ENCODE data around the gene ZYX. TPM values are rescaled to one million over a fixed set of nuclear protein-coding genes. Genes with fewer than 3 reads are reported as not detected.
A peak's percentile ranks its signal among the peaks of the same experiment; 100 is the strongest.
"Not testable (repeated sequence)": the region's sequence is repeated elsewhere in the genome, so short reads cannot be mapped to it uniquely, and the experiment has no call there.

Gene ZYX
- total RNA-seq, 1 experiment from 2014 or later: 237 TPM

DNA sequence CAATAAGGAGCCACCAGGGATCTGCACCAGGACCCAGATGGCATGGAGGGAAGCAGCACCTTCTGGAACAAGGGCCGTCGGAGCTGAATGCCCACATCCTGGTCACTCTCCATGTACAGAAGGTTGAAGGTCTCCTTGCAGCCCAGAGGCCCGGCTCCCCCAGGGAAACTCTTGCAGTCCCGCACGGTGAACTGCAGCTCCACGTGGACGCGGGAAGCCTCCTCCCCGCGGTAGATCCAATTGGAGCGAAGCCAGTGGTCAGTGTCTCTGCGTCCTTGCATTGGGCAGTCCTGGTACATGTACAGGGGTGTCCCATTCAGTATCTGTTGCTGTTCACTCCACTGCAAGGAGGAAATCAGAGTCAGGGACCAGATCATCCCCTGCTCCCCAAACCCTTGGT lies 20.1 kb downstream of the ZYX start:
- Mint-ChIP-seq H3K27ac (no peak overlapping the region; a peak in 1 of 7 replicates), H3K9me3 (no peaks in the 10 kb centered on the region), H3K4me1 (peaks cover 18 to 25% of the 10 kb centered on the region in 2 experiments), H3K36me3 (ENCODE audit: insufficient read depth in 1 of 3, low read depth in 3 of 3) (peaks cover 64 to 83% (median 82%) of the 10 kb centered on the region in 3 experiments), H3K4me3 (no peak overlapping the region; a peak in 1 of 5 replicates), H3K27me3 (ENCODE audit: low read depth) (peaks cover 2% of the 10 kb centered on the region; the same call in 1 of the 2 replicates)
- no peak overlapping the region for H3K56ac ChIP-seq (ENCODE audit: insufficient read length, low read depth, low read length)
- H3K14ac ChIP-seq (ENCODE audit: insufficient read depth, low read length): no peak overlapping the region
- peaks cover 7% of the 10 kb centered on the region; the same call in 1 of the 2 replicates for H3K4me1 ChIP-seq (ENCODE audit: insufficient read depth, low read length)
- no peak overlapping the region for H4K8ac ChIP-seq (replicated peaks; ENCODE audit: insufficient read length, low read depth, low read length)
- no peak overlapping the region for H2BK15ac ChIP-seq (ENCODE audit: low read depth, low read length)
- H3K79me2 ChIP-seq (ENCODE audit: insufficient read depth, low read length): peaks cover 8% of the 10 kb centered on the region; the same call in 1 of the 2 replicates
- H3K4ac ChIP-seq (ENCODE audit: low read depth, low read length): no peak overlapping the region
- no CpG with 5 or more reads among the region's 12 CpGs for WGBS (ENCODE audit: extremely low coverage, insufficient read length, low lambda C conversion rate)
- H3K23me2 ChIP-seq (ENCODE audit: insufficient read length, low read depth, low read length, poor library complexity, severe bottlenecking): no peaks in the 10 kb centered on the region
- no peaks in the 10 kb centered on the region for H3K27me3 ChIP-seq (ENCODE audit: insufficient read depth, low read length)
- no peak overlapping the region for H2BK5ac ChIP-seq (ENCODE audit: insufficient read length, low read length)
- peak; percentile 24 for DNase-seq
- H2AK5ac ChIP-seq (ENCODE audit: insufficient read length, low read length): no peak overlapping the region
- H4K91ac ChIP-seq (ENCODE audit: insufficient read length, low read depth, low read length): no peak overlapping the region
- no peaks in the 10 kb centered on the region for H3K9me3 ChIP-seq (ENCODE audit: control insufficient read depth, low read depth, low read length)
- no peak overlapping the region for H3K23ac ChIP-seq (ENCODE audit: insufficient read length, low read depth, low read length)
- H4K5ac ChIP-seq (ENCODE audit: insufficient read length, low read depth, low read length): no peak overlapping the region
- no peak overlapping the region for H3K18ac ChIP-seq (ENCODE audit: insufficient read length, low read depth, low read length)
- no peak overlapping the region for H3K27ac ChIP-seq (ENCODE audit: insufficient read length, low read depth, low read length)
- TF ChIP-seq, protein P1, sequence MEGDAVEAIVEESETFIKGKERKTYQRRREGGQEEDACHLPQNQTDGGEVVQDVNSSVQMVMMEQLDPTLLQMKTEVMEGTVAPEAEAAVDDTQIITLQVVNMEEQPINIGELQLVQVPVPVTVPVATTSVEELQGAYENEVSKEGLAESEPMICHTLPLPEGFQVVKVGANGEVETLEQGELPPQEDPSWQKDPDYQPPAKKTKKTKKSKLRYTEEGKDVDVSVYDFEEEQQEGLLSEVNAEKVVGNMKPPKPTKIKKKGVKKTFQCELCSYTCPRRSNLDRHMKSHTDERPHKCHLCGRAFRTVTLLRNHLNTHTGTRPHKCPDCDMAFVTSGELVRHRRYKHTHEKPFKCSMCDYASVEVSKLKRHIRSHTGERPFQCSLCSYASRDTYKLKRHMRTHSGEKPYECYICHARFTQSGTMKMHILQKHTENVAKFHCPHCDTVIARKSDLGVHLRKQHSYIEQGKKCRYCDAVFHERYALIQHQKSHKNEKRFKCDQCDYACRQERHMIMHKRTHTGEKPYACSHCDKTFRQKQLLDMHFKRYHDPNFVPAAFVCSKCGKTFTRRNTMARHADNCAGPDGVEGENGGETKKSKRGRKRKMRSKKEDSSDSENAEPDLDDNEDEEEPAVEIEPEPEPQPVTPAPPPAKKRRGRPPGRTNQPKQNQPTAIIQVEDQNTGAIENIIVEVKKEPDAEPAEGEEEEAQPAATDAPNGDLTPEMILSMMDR (conservative IDR thresholded peaks at IDR 0.05): no peak
- H4K20me1 ChIP-seq (ENCODE audit: control insufficient read depth, insufficient read depth, insufficient read length): no peaks in the 10 kb centered on the region
- H3K79me1 ChIP-seq (ENCODE audit: insufficient read depth, low read depth, low read length, poor library complexity, severe bottlenecking): no peaks in the 10 kb centered on the region
- no peak overlapping the region for H3K9ac ChIP-seq (ENCODE audit: extremely low read depth, insufficient read length, low read length)
- H2BK120ac ChIP-seq (ENCODE audit: low read depth, low read length, poor library complexity, severe bottlenecking): no peak overlapping the region
- H2BK20ac ChIP-seq (ENCODE audit: low read depth, low read length, poor library complexity, severe bottlenecking): no peak overlapping the region
- no peak overlapping the region for H3K4me2 ChIP-seq (ENCODE audit: insufficient read depth, insufficient read length, low read length)
- no peak overlapping the region for H2BK12ac ChIP-seq (ENCODE audit: insufficient read length, low read depth, low read length)
- no peak overlapping the region for H2AFZ ChIP-seq (ENCODE audit: low read length)
- no peak overlapping the region for H3T11ph ChIP-seq (ENCODE audit: low read length)

DNA sequence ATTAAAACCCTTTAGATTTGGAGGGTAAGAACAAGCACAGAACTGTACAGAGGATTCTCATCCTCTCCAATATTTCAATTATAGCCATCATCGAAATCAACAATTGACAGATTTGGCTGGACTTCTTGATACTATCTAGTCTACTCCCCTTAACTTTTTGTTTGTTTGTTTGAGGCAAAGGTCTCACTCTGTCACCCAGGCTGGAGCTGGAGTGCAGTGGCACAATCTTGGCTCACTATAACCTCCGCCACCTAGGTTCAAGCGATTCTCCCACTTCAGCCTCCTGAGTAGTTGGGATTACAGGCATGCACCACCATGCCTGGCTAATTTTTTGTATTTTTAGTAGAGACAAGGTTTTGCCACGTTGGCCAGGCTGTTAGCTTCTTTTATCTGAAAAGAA lies 21.1 kb downstream of the ZYX start:
- H4K8ac ChIP-seq (replicated peaks; ENCODE audit: insufficient read length, low read depth, low read length); H3K79me1 ChIP-seq (ENCODE audit: insufficient read depth, low read depth, low read length, poor library complexity, severe bottlenecking); H3K27me3 Mint-ChIP-seq (ENCODE audit: low read depth); H3K18ac ChIP-seq (ENCODE audit: insufficient read length, low read depth, low read length); H3K27ac Mint-ChIP-seq; H3K9me3 ChIP-seq (ENCODE audit: control insufficient read depth, low read depth, low read length); H3K27me3 ChIP-seq (ENCODE audit: insufficient read depth, low read length); H3K14ac ChIP-seq (ENCODE audit: insufficient read depth, low read length); H2AK5ac ChIP-seq (ENCODE audit: insufficient read length, low read length); H2BK120ac ChIP-seq (ENCODE audit: low read depth, low read length, poor library complexity, severe bottlenecking); H2BK12ac ChIP-seq (ENCODE audit: insufficient read length, low read depth, low read length); H2BK15ac ChIP-seq (ENCODE audit: low read depth, low read length); H3K79me2 ChIP-seq (ENCODE audit: insufficient read depth, low read length); H2BK5ac ChIP-seq (ENCODE audit: insufficient read length, low read length); H3K23me2 ChIP-seq (ENCODE audit: insufficient read length, low read depth, low read length, poor library complexity, severe bottlenecking); H3K9ac ChIP-seq (ENCODE audit: extremely low read depth, insufficient read length, low read length); H2AFZ ChIP-seq (ENCODE audit: low read length); H4K91ac ChIP-seq (ENCODE audit: insufficient read length, low read depth, low read length); H3K23ac ChIP-seq (ENCODE audit: insufficient read length, low read depth, low read length); H3K27ac ChIP-seq (ENCODE audit: insufficient read length, low read depth, low read length); H3K4me3 Mint-ChIP-seq; H3T11ph ChIP-seq (ENCODE audit: low read length); H2BK20ac ChIP-seq (ENCODE audit: low read depth, low read length, poor library complexity, severe bottlenecking); H3K9me3 Mint-ChIP-seq; DNase-seq; H3K4ac ChIP-seq (ENCODE audit: low read depth, low read length); H4K20me1 ChIP-seq (ENCODE audit: control insufficient read depth, insufficient read depth, insufficient read length); H3K56ac ChIP-seq (ENCODE audit: insufficient read length, low read depth, low read length); H3K4me2 ChIP-seq (ENCODE audit: insufficient read depth, insufficient read length, low read length); H4K5ac ChIP-seq (ENCODE audit: insufficient read length, low read depth, low read length): not testable (repeated sequence)
- no CpG with 5 or more reads among the region's 4 CpGs for WGBS (ENCODE audit: extremely low coverage, insufficient read length, low lambda C conversion rate)
- peaks cover 12% of the 10 kb centered on the region for H3K4me1 ChIP-seq (ENCODE audit: insufficient read depth, low read length)
- Mint-ChIP-seq H3K36me3 (ENCODE audit: insufficient read depth in 1 of 3, low read depth in 3 of 3) (peaks cover 61 to 82% (median 80%) of the 10 kb centered on the region in 3 experiments), H3K4me1 (peaks cover 28 to 35% of the 10 kb centered on the region in 2 experiments)
